ENCODE data around the gene LRRC28.

LRRC28 gene

GRCh38 chr15:99307735-99308134 is 56.5 kb downstream of the LRRC28 start:
- no peak for DNase-seq

GRCh38 chr15:99310745-99311144 is 59.5 kb downstream of the LRRC28 start:
- no peak for DNase-seq

GRCh38 chr15:99312228-99312627 is 60.9 kb downstream of the LRRC28 start:
- DNase-seq: no peak

GRCh38 chr15:99312794-99313193 is 61.5 kb downstream of the LRRC28 start:
- no peak for DNase-seq

- no peak for DNase-seq
Observed at GRCh38 chr15:99315636-99316035, 64.4 kb downstream of the LRRC28 start.

GRCh38 chr15:99320374-99321215 is 69.3 kb downstream of the LRRC28 start:
- no peak for DNase-seq

GRCh38 chr15:99321468-99321867 is 70.2 kb downstream of the LRRC28 start:
- no peak for DNase-seq

GRCh38 chr15:99322643-99323405 is 71.5 kb downstream of the LRRC28 start:
- no peak for DNase-seq

- DNase-seq: no peak
Observed at GRCh38 chr15:99324082-99324620, 72.9 kb downstream of the LRRC28 start.

- no peak for DNase-seq
Observed at GRCh38 chr15:99324700-99325099, 73.4 kb downstream of the LRRC28 start.

GRCh38 chr15:99326235-99326634 is 75.0 kb downstream of the LRRC28 start:
- no peak for DNase-seq

GRCh38 chr15:99328106-99329072 is 77.1 kb downstream of the LRRC28 start:
- DNase-seq: no peak

GRCh38 chr15:99331381-99331780 is 80.1 kb downstream of the LRRC28 start:
- DNase-seq: no peak

- DNase-seq: no peak
Observed at GRCh38 chr15:99333413-99333812, 82.1 kb downstream of the LRRC28 start.

GRCh38 chr15:99333981-99334380 is 82.7 kb downstream of the LRRC28 start:
- no peak for DNase-seq

- DNase-seq: no peak
Observed at GRCh38 chr15:99335508-99335907, 84.2 kb downstream of the LRRC28 start.

GRCh38 chr15:99336794-99337193 is 85.5 kb downstream of the LRRC28 start:
- DNase-seq: no peak

GRCh38 chr15:99340347-99340746 is 89.1 kb downstream of the LRRC28 start:
- no peak for DNase-seq

- DNase-seq: no peak
Observed at GRCh38 chr15:99341786-99342185, 90.5 kb downstream of the LRRC28 start.

- no peak for DNase-seq
Observed at GRCh38 chr15:99343208-99343607, 91.9 kb downstream of the LRRC28 start.

GRCh38 chr15:99343881-99344551 is 92.7 kb downstream of the LRRC28 start:
- no peak for DNase-seq

GRCh38 chr15:99344639-99345038 is 93.4 kb downstream of the LRRC28 start:
- DNase-seq: no peak
